Cardiac fibroblast (primary cell): ENCODE measurements around the gene ACTL7A.

Experiments
- DNase-seq, 2 donors: peaks; one replicate each; pipeline versions ENCODE4 v3.0.0 to v3.0.0-alpha.2; 2010; ENCODE audit warnings: low read depth in 2 of 2
- H3K4me3 ChIP-seq, 2 donors: replicated peaks in 1 of 2; 1 replicate in 1 of 2; 2 replicates in 1 of 2; pipeline ENCODE4 v1.5.1; 2011; ENCODE audit warnings: low read depth in 2 of 2, low read length in 2 of 2, mild to moderate bottlenecking in 2 of 2, moderate library complexity in 1 of 2
- CTCF ChIP-seq: IDR thresholded peaks from one replicate; pipeline ENCODE4 v1.5.1; 2011; ENCODE audit warnings: low read depth, mild to moderate bottlenecking, low read length, inconsistent platforms

ACTL7A gene

GRCh38 chr9:108905494-108905893, 43.4 kb downstream of the ACTL7A start:
- no peak overlapping the region for H3K4me3 ChIP-seq
- TF ChIP-seq CTCF, result no peak
- no peak for DNase-seq

GRCh38 chr9:108910402-108910801, 48.3 kb downstream of the ACTL7A start:
- no peak overlapping the region for H3K4me3 ChIP-seq
- no peak for TF ChIP-seq CTCF
- no peak for DNase-seq

- DNase-seq, result no peak
- H3K4me3 ChIP-seq, result no peak overlapping the region
- no peak for TF ChIP-seq CTCF
Observed at GRCh38 chr9:108910914-108911313, 48.8 kb downstream of the ACTL7A start.

- DNase-seq, result no peak
- no peak overlapping the region for H3K4me3 ChIP-seq
- no peak for TF ChIP-seq CTCF
Observed at GRCh38 chr9:108911820-108912219, 49.8 kb downstream of the ACTL7A start.
